Measurements from ENCODE around the gene PARS2. TPM values are rescaled to one million over a fixed set of nuclear protein-coding genes. Genes with fewer than 3 reads are reported as not detected.

PARS2 gene
- total RNA-seq, 2 experiments from 2014 or later = 5.3 to 7.6 TPM

GRCh38 chr1:54763816-54764132 lies 549 bp downstream of the PARS2 start:
- no peak for DNase-seq (ENCODE audit: low spot score)
- H4K20me1 ChIP-seq (ENCODE audit: insufficient read depth, low read length) = no peaks in the 10 kb centered on the region
- no peaks in the 10 kb centered on the region for H3K36me3 ChIP-seq (ENCODE audit: insufficient read depth, low read length)
- TSS peak; percentile 94 for BruUV-seq (replicated peaks)
- CTCF ChIA-PET (ENCODE audit: unreplicated experiment) = no interaction called here
- no peaks in the 10 kb centered on the region for H3K9me3 ChIP-seq (ENCODE audit: low read length)
- no peaks in the 10 kb centered on the region for H3K9me2 ChIP-seq (ENCODE audit: insufficient read depth, low read length)
- peak overlapping the region; percentile 81 for H2AFZ ChIP-seq (ENCODE audit: low read length)
- intact Hi-C loops (cut with micrococcal nuclease; ENCODE audit: unreplicated experiment) = loop anchor here (2.0 to 5.0 kb wide), 2 partner anchors 49 to 711 kb away; partner anchors contain the start of genes TCEANC2, TMEM59 and TTC4
- H3K4me3 ChIP-seq (ENCODE audit: low read depth, low read length, poor library complexity, severe bottlenecking) = peak overlapping the region; percentile 93
- H3K27ac ChIP-seq (ENCODE audit: low read depth, low read length, poor library complexity, severe bottlenecking) = no peak overlapping the region
- POLR2A ChIA-PET = no interaction called here
- H3K79me2 ChIP-seq (ENCODE audit: insufficient read depth, low read depth, low read length) = peaks cover 12% of the 10 kb centered on the region; the same call in 1 of the 2 replicates
- TF ChIP-seq CTCF (conservative IDR thresholded peaks at IDR 0.05; ENCODE audit: low read length) (no peak), EZH2phosphoT487 (IDR thresholded peaks at IDR 0.05; ENCODE audit: borderline replicate concordance, low read depth, low read length) (no peak)
- peak overlapping the region; percentile 88 for H3K4me2 ChIP-seq (ENCODE audit: low read length)
- H3K4me1 ChIP-seq (ENCODE audit: insufficient read depth, low read length, poor library complexity, severe bottlenecking) = peaks cover 31% of the 10 kb centered on the region

GRCh38 chr1:54758678-54759348 lies 5.5 kb downstream of the PARS2 start:
- Histone ChIP-seq H4K20me1 (ENCODE audit: insufficient read depth, low read length) (no peaks in the 10 kb centered on the region), H3K4me2 (ENCODE audit: low read length) (no peak overlapping the region), H3K27ac (ENCODE audit: low read depth, low read length, poor library complexity, severe bottlenecking) (no peak overlapping the region), H3K4me3 (ENCODE audit: low read depth, low read length, poor library complexity, severe bottlenecking) (no peak overlapping the region), H3K9me2 (ENCODE audit: insufficient read depth, low read length) (no peaks in the 10 kb centered on the region), H3K36me3 (ENCODE audit: insufficient read depth, low read length) (0 out of 2 replicates have a peak, but pooled peaks cover 5% of the 10 kb centered on the region), H3K79me2 (ENCODE audit: insufficient read depth, low read depth, low read length) (peaks cover 9% of the 10 kb centered on the region; the same call in 1 of the 2 replicates), H2AFZ (ENCODE audit: low read length) (no peak overlapping the region), H3K4me1 (ENCODE audit: insufficient read depth, low read length, poor library complexity, severe bottlenecking) (peaks cover 13% of the 10 kb centered on the region), H3K9me3 (ENCODE audit: low read length) (no peaks in the 10 kb centered on the region)
- TF ChIP-seq CTCF (conservative IDR thresholded peaks at IDR 0.05; ENCODE audit: low read length) (no peak), EZH2phosphoT487 (IDR thresholded peaks at IDR 0.05; ENCODE audit: borderline replicate concordance, low read depth, low read length) (no peak)
- intact Hi-C loops (cut with micrococcal nuclease; ENCODE audit: unreplicated experiment) = no loop called here
- ChIA-PET CTCF (ENCODE audit: unreplicated experiment) (no interaction called here), POLR2A (no interaction called here)
- DNase-seq (ENCODE audit: low spot score) = no peak
- BruUV-seq (replicated peaks) = no TSS peak

- H3K4me2 ChIP-seq (ENCODE audit: low read length) = no peak overlapping the region
- peaks cover 5% of the 10 kb centered on the region for H3K4me1 ChIP-seq (ENCODE audit: insufficient read depth, low read length, poor library complexity, severe bottlenecking)
- CTCF ChIA-PET (ENCODE audit: unreplicated experiment) = no interaction called here
- no peak for DNase-seq (ENCODE audit: low spot score)
- no peak overlapping the region for H3K27ac ChIP-seq (ENCODE audit: low read depth, low read length, poor library complexity, severe bottlenecking)
- no peaks in the 10 kb centered on the region for H3K9me3 ChIP-seq (ENCODE audit: low read length)
- 0 out of 2 replicates have a peak, but pooled peaks cover 5% of the 10 kb centered on the region for H3K36me3 ChIP-seq (ENCODE audit: insufficient read depth, low read length)
- intact Hi-C loops (cut with micrococcal nuclease; ENCODE audit: unreplicated experiment) = no loop called here
- no peak overlapping the region for H3K4me3 ChIP-seq (ENCODE audit: low read depth, low read length, poor library complexity, severe bottlenecking)
- H4K20me1 ChIP-seq (ENCODE audit: insufficient read depth, low read length) = no peaks in the 10 kb centered on the region
- POLR2A ChIA-PET = no interaction called here
- no peak overlapping the region for H2AFZ ChIP-seq (ENCODE audit: low read length)
- no peaks in the 10 kb centered on the region for H3K9me2 ChIP-seq (ENCODE audit: insufficient read depth, low read length)
- BruUV-seq (replicated peaks) = no TSS peak
- no peaks in the 10 kb centered on the region for H3K79me2 ChIP-seq (ENCODE audit: insufficient read depth, low read depth, low read length)
- TF ChIP-seq CTCF (conservative IDR thresholded peaks at IDR 0.05; ENCODE audit: low read length) (no peak), EZH2phosphoT487 (IDR thresholded peaks at IDR 0.05; ENCODE audit: borderline replicate concordance, low read depth, low read length) (no peak)
These were observed 6.5 kb downstream of the PARS2 start for GRCh38 chr1:54757833-54758232.

All from OCI-LY7 (cell line).